GM18519 (cell line): ENCODE results near the gene DNM2.
"Not testable (repeated sequence)": the region's sequence is repeated elsewhere in the genome, so short reads cannot be mapped to it uniquely, and the experiment has no call there.

Experiments
- ATAC-seq: cut with Tn5 transposase; IDR thresholded peaks from one replicate; pipeline ENCODE4 v1.9.1; 2021; ENCODE audit warnings: mild to moderate bottlenecking, moderate library complexity; ENCODE audit not compliant: unreplicated experiment, low FRiP score

Gene DNM2

DNA sequence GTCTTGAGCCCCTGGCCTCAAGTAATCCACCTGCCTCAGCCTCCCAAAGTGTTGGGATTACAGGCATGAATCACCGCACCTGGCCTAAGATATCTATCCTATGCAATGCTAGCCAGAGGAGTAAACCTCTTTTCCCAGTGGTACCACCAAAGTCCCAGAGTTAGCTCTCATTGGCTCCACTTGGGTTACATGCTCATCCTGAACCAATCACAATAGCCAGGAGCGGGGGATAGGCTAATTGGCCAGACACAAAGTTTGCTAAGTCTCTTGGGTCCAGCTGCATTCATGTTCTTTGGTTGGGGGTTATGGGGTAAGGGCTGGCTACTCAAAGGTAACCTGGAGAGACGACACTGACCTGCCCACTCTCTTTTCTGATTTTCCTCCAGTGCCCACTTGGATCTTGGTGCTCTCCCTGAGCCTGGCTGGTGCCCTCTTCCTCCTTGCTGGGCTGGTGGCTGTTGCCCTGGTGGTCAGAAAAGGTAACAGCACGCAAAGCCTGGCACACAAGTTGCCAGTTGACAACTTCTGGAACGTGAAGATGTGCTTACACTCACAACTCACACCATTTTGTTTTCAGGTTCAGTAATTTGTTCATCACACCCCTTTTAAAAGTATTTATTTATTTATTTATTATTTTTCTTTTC is 138.1 kb downstream of the DNM2 start:
- no peak for ATAC-seq

DNA sequence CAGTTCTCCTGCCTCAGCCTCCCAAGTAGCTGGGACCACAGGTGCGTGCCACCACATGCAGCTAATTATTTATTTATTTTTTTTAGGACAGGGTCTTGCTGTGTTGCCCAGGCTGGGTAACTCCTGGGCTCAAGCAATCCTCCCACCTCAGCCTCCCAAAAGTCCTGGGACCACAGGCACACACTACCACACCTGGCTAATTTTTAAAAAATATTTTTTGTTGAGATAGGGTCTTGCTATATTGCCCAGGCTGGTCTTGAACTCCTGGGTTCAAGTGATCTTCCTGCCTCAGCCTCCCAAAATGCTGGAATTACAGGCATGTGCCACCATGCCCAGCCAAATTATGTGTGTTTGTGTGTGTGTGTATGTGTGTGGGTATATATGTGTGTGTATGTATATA is 139.0 kb downstream of the DNM2 start:
- not testable (repeated sequence) for ATAC-seq

DNA sequence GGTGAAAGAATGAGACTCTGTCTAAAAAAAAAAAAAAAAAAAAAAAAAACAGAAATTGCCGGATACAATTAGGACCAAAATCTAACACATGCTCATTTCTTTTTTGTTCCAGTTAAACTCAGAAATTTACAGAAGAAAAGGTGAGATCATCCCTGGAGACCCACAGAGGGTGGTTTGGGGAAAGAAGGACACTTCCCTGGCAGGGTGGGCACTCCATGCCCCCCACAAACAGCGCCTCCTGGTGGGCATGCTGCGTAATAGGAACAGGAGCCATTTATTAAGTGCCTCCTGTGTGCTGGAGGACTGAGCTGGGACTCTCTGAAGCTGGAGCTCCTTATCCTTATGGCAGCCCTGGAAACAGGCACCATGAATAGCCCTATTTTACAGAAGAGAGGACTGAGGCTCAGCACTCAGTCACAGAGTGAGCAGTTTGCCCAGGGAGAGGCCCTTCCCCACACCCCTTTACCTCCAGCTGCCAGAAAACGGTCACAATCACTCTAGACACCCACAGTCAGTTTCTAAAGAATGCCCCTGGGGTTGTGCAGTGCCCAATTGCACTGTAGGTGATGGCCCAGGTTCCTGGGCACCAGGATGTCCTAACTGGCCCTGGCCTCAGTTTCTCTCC is 140.4 kb downstream of the DNM2 start:
- no peak for ATAC-seq

DNA sequence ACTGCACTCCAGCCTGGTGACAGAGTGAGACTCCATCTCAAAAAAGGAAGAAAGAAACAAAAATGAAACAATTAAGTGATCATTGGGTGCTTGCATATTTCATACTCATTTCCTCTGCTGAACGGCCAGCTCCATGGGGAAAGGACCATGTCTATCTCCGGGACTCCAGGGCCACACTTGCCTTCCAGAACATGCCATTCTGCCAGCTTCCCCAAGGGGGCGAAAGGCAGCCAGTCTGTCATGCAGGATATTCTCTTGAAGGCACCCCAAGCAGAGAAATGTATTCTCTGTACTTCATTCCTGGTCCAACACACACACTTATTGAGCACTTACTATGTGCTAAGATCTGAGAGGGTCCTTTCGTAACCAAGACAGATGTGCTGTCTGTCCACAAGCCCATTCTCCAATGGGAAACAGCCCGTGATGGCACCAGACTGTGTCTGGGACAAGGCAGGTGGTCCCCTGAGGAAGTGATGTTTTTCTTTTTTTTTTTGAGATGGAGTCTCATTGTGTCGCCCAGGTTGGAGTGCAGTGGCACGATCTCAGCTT is 143.3 kb downstream of the DNM2 start:
- no peak for ATAC-seq

DNA sequence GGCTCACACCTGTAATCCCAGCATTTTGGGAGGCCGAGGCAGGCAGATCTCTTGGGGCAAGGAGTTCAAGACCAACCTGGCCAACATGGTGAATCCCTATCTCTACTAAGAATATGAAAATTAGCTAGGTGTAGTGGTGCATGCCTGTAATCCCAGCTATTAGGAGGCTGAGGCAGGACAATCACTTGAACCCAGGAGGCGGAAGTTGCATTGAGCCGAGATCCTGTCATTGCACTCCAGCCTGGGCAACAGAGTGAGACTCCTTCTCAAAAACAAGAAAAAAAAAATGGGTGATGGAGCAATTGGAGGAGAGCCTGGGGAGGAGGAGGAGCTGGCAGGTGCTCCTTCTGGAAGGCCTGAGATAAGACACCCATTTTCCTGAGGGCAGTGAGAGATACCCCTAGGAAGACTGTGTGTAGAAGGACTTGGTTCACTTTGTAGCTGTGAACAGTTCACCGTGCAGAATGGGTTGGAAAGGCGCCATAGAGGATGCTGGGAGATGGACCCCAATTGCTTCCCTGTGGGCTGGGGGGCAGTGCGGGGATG is 144.8 kb downstream of the DNM2 start:
- ATAC-seq = no peak

DNA sequence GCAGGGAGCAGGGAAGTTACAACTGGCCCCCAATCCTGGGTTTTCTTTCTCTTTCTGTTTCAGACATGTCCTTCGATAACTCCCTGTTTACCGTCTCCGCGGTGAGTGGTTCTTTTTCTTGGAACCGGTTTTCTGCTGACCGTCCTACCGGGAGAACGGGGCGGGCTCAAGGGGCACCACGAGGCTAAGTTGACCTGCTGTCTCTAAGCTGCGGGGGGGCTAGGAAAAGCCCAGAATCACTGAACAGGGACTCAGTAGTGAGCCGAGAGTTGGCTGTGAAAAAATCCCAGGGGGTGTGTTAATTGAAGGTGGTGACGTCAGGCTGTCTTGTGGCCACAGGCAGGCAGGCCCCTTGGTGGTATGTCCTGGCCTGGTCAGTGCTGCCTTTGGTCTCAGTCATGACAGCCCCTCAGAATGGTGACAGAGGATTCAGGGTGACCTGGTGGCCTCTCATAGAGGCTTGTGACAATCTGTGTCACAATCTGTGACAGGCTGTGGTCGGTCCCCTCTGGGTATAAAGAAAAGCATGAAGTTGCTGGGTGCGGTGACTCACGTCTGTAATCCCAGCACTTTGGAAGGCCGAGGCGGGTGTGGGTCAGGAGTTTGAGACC is 145.3 kb downstream of the DNM2 start:
- no peak for ATAC-seq

DNA sequence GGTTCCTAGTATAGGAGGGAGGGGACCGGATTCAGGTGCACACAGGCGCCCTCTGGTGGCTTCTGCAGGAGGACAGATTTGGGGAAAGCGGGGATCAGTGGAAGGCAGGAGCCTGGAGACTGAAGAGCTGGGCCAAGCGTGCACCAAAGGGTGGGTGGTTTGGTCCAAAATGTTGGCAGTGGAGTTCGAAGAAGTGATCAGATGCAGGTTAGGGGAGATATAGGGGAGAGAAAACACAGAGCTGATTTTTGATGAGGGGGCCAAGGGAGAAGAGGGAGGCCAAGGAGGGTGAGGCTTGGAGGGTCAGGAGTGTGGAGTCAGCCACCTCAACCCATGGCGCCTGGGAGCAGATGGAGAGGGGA is 146.6 kb downstream of the DNM2 start:
- no peak for ATAC-seq

DNA sequence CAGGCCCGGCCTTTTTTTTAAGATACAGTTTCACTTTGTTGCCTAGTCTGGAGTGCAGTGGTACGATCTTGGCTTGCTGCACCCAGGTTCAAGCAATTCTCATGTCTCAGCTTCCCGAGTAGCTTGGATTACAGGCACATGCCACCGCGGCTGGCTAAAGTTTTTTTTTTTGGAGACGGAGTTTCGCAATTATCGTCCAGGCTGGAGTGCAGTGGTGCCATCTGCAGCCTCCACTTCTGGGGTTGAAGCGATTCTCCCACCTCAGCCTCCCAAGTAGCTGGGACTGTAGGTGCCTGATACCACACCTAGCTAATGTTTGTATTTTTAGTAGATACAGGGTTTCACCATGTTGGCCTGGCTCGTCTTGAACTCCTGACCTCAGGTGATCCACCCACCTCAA is 148.6 kb downstream of the DNM2 start:
- ATAC-seq = no peak

DNA sequence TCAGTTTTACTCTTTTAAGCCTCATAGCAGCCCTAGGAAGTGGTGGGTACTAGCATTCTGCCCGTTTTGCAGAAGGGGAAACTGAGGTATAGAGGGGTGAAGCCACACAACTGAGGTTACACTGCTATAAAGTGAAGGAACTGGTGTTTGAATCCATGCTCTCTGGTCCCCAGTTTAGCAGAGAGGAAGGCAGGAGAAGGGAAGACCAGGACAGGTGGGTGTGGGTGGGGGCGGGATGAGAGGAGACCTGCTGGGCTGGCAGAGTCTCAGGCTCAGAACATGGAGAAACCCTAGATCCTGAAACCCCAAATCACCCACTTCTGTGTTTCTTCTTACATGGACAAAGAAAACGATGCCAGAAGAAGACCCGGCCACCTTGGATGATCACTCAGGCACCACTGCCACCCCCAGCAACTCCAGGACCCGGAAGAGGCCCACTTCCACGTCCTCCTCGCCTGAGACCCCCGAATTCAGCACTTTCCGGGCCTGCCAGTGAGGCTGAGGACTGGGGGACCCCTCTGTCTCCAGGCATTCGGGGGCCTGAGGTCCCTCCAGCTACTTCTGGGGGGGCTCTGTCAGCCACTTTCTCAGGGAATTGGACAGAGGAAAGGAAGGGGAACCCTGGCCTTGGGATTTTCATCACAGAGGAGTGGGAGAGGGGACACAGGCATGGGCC is 151.1 kb downstream of the DNM2 start:
- ATAC-seq = no peak

DNA sequence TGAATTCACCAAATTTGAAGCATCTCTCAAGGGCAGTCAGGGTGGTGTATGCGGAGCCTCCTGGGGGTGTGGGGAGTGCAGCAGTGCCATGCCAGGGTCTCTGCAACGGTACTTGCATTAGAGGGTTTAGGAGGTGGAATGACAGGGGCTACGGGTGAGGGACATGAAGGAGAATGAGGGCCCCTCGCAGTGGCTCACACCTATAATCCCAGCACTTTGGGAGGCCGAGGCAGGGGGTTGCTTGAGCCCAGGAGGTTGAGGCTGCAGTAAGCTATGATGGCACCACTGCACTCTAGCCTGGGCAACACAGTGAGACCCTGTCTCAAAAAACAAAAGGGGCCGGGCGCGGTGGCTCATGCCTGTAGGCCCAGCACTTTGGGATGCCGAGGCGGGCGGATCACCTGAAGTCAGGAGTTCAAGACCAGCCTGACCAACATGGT is 152.0 kb downstream of the DNM2 start:
- ATAC-seq = not testable (repeated sequence)

DNA sequence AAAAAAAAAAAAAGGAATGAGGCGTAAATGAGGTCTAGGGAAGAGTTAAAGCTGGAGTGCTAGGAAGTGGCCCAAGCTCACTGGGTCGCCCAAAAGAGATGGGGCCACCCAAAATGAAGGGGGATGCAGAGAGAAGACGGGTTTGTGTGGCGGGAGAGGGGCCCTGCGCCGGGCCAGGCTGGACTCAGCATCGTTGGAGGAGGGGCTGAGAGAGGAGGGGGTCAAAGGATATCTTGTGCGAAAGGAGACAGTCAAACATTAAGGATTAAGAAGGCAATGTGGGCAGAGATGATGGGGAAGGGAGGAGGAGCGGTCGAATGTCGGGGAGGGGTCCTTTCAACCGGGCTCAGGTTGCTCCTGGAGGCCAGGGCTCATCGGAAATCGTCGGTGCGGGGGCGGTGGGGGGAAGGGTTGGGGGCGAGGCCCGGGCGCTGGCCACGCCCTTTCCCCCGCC is 152.6 kb downstream of the DNM2 start:
- ATAC-seq = no peak

DNA sequence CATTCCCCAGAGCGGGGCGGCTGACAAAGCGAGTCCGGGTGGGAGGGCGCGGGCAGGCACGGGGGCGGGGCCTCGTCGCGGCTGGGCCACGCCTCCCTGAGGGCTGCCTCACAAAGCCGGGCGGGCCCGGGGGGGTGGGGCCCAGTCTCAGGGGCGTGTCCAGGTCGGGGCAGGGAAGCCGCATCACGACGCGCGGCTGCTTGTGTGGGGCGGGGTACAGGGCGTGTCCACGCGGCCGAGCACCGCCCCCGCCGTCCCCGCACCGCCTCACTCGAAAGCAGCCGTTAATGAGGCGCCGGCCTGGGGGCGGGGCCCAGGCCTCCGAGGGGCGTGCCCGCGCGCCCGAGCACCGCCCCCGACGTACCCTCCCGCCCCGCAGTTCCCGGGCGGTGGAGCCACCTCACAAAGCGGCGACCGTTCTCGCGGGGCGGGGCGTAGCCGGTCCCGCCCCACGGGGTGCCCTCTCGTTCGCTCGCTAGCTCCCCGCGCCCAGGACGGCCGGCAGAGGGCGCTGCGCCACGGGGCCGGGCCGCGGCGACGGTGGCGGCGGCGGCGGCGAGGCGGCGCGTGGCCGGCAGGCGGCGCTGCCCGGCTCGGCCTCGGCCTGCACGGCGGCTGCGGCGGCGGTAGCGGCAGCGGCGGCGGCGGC is 153.2 kb downstream of the DNM2 start, which contains the start of gene CARM1:
TSS of gene CARM1 (plus strand) at position 599 of the 649 bp plus-strand sequence. CDS start 150 bp downstream, outside the sequence.
- ATAC-seq = peak; percentile 72

DNA sequence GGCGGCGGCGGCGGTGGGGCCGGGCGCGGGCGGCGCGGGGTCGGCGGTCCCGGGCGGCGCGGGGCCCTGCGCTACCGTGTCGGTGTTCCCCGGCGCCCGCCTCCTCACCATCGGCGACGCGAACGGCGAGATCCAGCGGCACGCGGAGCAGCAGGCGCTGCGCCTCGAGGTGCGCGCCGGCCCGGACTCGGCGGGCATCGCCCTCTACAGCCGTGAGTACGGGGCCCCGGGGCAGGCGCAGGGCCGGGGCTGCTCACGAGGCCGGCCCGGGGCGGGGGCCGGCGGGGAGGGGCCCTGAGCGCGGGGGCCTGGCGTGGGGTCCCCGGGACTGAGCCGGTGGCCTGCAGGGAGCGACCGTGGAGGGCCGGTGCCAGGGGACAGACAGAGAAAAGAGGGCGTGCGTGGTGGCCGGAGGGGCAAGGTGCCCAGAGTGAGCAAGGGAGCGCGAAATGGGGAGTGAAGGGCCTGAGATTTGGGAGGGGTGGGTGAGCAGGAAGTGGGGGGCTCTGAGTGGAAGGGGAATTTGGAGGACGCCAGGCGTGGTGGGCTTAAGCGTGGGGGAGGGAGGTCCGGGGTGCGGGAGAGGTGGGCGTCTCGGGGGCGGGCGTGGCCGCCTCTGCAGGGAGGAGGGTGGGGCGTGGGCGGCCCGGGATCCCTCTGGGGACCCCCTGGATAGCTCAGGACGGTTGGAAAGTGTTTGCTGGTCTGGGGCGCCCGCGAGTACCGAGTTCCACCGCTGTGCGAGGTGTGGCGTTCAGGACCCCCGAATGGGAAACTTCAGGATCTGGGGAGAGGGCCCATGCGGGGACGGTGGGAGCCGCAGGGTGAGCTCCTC is 154.0 kb downstream of the DNM2 start:
- ATAC-seq = peak; percentile 6

DNA sequence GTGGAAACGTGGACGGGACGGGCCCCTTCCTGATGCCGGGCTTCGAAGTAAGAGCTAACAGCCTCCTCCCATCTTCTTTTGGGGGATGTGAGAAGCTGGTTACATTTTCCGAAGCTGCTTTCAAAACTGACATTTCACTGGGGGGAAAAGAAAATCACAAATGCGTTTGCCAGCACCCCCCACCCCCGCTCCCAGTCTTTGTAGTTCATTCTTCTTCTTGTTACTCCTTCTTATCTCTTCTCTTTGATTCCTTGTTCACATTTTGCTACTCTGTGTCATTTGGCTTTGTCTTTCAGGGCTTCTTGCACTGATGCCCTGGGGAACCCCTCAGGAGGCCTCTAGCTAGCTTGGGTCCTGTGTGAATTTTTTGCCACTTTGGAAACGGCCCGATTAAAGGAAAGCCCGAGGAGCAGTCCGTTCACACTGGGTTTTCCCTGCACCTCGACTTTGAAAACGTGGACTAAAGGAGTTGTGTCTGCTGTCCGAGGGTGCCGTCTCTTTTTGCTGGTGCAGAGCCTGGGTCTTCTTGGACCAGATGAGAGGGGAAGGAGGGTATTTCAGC is 154.7 kb downstream of the DNM2 start:
- no peak for ATAC-seq

DNA sequence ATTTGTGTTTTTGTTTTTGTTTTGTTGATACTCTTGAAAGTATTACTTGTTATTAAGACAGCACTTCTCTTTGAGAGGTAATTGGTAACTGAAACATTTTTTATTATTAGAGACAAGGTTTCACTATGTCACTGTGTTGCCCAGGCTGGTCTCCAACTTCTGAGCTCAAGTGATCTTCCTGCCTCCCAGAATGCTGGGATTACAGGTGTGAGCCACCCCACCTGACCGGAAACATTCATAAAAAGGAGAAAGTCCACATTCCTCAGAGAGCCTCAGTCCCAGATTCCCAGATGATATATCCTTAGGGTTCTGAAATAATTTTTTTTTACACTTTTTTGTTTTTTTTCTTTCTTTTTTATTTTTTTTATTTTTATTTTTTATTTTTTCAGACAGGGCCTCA is 156.1 kb downstream of the DNM2 start:
- no peak for ATAC-seq

DNA sequence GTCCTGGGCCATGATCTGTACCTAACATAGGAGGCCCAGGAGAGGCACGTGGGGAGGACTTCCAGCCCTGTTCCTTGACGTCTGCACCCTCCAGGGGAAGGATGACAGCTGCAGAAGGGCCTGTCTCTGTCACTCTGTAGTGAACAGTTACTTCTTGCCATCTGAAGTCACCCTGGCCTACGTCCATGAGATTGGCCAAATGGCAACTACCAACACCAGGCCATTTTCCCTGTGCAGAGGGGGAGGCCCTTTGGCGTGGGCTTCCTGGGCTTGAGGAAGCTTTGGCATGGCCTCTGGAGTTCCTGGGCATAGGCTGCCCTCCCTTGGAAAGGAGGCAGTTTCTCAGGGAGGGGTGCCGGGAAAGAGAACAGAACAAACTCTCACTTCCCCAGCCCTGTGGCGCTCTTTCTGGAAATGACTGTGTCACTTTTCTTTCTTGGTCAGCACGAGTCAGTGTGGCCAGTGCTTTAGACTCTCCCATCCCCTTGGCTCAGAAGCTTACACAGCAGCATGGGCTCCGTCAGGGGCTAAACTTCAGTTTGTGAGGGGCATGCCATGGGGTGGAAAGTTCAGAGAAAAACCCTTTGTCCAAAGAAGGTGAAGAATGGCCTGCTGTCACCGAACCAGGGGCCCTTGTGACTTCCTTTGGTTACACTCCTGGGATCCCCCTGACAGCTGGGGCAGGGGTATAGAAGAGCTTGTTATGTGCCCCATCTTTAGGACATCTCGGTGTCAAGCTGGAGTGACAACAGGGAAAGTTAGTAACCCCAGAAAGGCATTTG is 158.8 kb downstream of the DNM2 start:
- no peak for ATAC-seq

DNA sequence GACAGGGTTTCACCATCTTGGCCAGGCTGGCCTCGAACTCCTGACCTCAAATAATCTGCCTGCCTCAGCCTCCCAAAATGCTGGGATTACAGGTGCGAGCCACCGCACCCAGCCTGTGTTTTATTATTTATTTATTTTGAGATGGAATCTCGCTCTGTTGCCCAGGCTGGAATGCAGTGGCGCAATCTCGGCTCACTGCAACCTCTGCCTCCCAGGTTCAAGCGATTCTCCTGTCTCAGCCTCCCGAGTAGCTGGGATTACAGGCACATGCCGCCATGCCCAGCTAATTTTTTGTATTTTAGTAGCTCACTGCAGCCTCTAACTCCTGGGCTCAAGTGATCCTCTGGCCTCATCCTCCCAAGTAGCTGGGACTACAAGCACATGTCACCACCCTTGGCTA is 159.7 kb downstream of the DNM2 start:
- not testable (repeated sequence) for ATAC-seq

DNA sequence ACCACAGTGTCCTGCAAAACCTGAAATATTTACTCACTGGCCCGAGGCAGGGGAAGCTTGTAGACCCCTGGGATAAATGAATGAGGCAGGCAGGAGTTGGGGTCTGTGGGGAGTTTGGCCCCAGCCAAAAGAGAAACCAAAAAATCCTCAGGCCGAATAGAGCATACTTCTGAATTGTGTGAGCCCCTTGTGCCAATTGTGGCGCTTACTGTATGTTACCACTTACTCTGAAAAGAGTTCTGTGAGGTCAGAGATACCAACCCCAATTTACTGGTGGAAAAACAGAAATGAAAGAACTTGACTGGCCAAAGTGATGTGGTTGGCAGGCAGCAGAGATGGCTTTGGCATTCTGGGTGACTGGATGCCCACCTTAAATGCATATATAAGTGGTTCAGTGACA is 160.4 kb downstream of the DNM2 start:
- ATAC-seq = no peak
